DOHH2 (cell line): ENCODE measurements around the gene ABI3BP.

ENCODE experiments used
- EZH2phosphoT487 ChIP-seq: fragments of 200-600 bp; sonication (generic); IDR thresholded peaks from 2 replicates; pipeline ENCODE4 v1.6.1; 2017; ENCODE audit warnings: borderline replicate concordance, mild to moderate bottlenecking, antibody characterized with exemption, low read length, moderate library complexity, mixed read lengths
- TF ChIP-seq, protein P1 (sequence below): fragments of 200-600 bp; sonication (generic); IDR thresholded peaks from one replicate; pipeline ENCODE4 v1.5.1; 2014; ENCODE audit warnings: antibody characterized with exemption, mild to moderate bottlenecking, low read depth, low read length; ENCODE audit not compliant: poor library complexity, severe bottlenecking

DNA sequence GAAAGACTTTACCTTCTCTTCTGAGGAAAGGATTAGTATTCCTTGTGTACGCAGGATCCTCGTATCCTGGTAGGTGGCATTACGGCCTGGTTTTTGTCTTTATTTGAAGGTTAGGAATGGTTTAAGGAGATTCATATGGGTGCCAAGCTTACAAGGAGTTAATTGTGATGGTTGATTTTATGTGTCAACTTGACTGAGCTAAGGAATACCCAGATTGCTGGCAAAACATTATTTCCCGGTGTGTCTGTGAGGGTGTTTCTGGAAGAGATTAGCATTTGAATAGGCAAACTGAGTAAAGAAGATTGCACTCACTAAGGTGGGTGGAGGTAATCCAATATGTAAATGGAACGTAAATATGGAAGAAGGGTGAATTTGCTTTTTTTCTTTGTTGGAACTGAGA, 44.4 kb upstream of the ABI3BP start:
- TF ChIP-seq, protein P1, sequence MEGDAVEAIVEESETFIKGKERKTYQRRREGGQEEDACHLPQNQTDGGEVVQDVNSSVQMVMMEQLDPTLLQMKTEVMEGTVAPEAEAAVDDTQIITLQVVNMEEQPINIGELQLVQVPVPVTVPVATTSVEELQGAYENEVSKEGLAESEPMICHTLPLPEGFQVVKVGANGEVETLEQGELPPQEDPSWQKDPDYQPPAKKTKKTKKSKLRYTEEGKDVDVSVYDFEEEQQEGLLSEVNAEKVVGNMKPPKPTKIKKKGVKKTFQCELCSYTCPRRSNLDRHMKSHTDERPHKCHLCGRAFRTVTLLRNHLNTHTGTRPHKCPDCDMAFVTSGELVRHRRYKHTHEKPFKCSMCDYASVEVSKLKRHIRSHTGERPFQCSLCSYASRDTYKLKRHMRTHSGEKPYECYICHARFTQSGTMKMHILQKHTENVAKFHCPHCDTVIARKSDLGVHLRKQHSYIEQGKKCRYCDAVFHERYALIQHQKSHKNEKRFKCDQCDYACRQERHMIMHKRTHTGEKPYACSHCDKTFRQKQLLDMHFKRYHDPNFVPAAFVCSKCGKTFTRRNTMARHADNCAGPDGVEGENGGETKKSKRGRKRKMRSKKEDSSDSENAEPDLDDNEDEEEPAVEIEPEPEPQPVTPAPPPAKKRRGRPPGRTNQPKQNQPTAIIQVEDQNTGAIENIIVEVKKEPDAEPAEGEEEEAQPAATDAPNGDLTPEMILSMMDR = no peak
- TF ChIP-seq EZH2phosphoT487 = no peak
